Kidney (tissue), 14 donors: Measurements from ENCODE around the gene OSBPL9. TPM values are rescaled to one million over a fixed set of nuclear protein-coding genes. Genes with fewer than 3 reads are reported as not detected.

Experiments
- DNase-seq, 5 donors: peaks; one replicate each; pipeline ENCODE4 v3.0.0-alpha.2; 2013 to 2020
- FAIRE-seq: peaks from 2 replicates; lab custom pipeline; 2012; peaks lifted over from hg19 to GRCh38; lab: Jason Lieb, UNC
- H3K27ac ChIP-seq, 2 donors: one replicate each; pipeline ENCODE4 v1.7.0; 2013; ENCODE audit warnings: low read depth in 2 of 2, low read length in 2 of 2, inconsistent platforms in 1 of 2
- H3K27me3 ChIP-seq: one replicate; pipeline ENCODE4 v1.7.1; 2013; ENCODE audit warnings: low read length, inconsistent platforms; ENCODE audit not compliant: control insufficient read depth, insufficient read depth
- H3K36me3 ChIP-seq, 3 donors: one replicate each; pipeline versions ENCODE4 v1.7.0 to v1.7.1; 2013; ENCODE audit warnings: low read length in 3 of 3, control low read depth in 1 of 3, inconsistent platforms in 1 of 3; ENCODE audit not compliant: insufficient read depth in 3 of 3, control insufficient read depth in 2 of 3
- H3K4me1 ChIP-seq, 3 donors: one replicate each; pipeline versions ENCODE4 v1.7.0 to v1.7.1; 2013; ENCODE audit warnings: low read length in 3 of 3, inconsistent platforms in 1 of 3, low read depth in 1 of 3; ENCODE audit not compliant: control insufficient read depth in 2 of 3, insufficient read depth in 2 of 3
- H3K4me3 ChIP-seq, 3 donors: one replicate each; pipeline versions ENCODE4 v1.7.0 to v1.8.1; 2013; ENCODE audit warnings: low read length in 3 of 3, control low read depth in 1 of 3, inconsistent platforms in 1 of 3
- H3K9ac ChIP-seq, 3 donors: one replicate each; pipeline versions ENCODE4 v1.7.0 to v1.7.1; 2013; ENCODE audit warnings: low read length in 3 of 3, control low read depth in 1 of 3, inconsistent platforms in 1 of 3
- H3K9me3 ChIP-seq, 3 donors: one replicate each; pipeline versions ENCODE4 v1.7.0 to v1.7.1; 2013; ENCODE audit warnings: low read length in 3 of 3, control low read depth in 1 of 3, inconsistent platforms in 1 of 3; ENCODE audit not compliant: control insufficient read depth in 2 of 3, insufficient read depth in 1 of 3
- CTCF ChIP-seq: IDR thresholded peaks from 3 replicates; pipeline ENCODE4 v1.5.1; 2012; ENCODE audit warnings: mild to moderate bottlenecking, moderate library complexity, borderline replicate concordance; ENCODE audit not compliant: insufficient read depth; ENCODE audit errors: extremely low read depth
- intact Hi-C: fragments of 100-400 bp; cut with DNase I; formaldehyde crosslinking; loops from one replicate; pipeline ENCODE4 v1.11.1; 2022
- polyA plus RNA-seq: library from polyadenylated mRNA; stranded (reverse); fragments of 350-450 nt; fragmentation: Illumina TruSeq; extraction: RNeasy Lipid Tissue Mini Kit (QIAGEN cat#74804); gene quantifications from one replicate; pipeline ENCODE4 v1.2.3, GENCODE V29; 2014; ENCODE audit warnings: low read depth, low replicate concordance; ENCODE audit not compliant: insufficient read depth
- total RNA-seq: library from RNA; stranded (reverse); fragmentation: NEBNext Ultra II Directional; extraction: Animal tissue kit (Norgen Biotek cat#: 25700); gene quantifications from one replicate; pipeline ENCODE4 v1.2.1, GENCODE V29; 2021
- donor health status: control.
- donor health status: control.
- donor health status: control.
- donor health status: control.
- donor health status: control.
- donor health status: DM: yes; HTN: yes; CAD: no.
- donor health status: Normal renal cell carcinoma (clear cell type).

OSBPL9 gene
- total and polyA plus RNA-seq, 2 donors from 2014 or later = 73.2 to 76.6 TPM

GRCh38 chr1:51673279-51673678 is 56.4 kb downstream of the OSBPL9 start:
- Histone ChIP-seq H3K27me3 (no peaks in the 10 kb centered on the region), H3K27ac (no peak overlapping the region), H3K9ac (no peak overlapping the region), H3K36me3 (no peaks in the 10 kb centered on the region), H3K4me3 (no peak overlapping the region), H3K9me3 (no peaks in the 10 kb centered on the region), H3K4me1 (peaks cover 0 to 8% (median 5%) of the 10 kb centered on the region in 3 donors)
- FAIRE-seq = no peak
- TF ChIP-seq CTCF = no peak
- DNase-seq = no peak
- intact Hi-C loops = no loop called here

GRCh38 chr1:51675177-51675780 is 58.4 kb downstream of the OSBPL9 start:
- Histone ChIP-seq H3K9ac (no peak overlapping the region), H3K9me3 (no peaks in the 10 kb centered on the region), H3K36me3 (no peaks in the 10 kb centered on the region), H3K27ac (no peak overlapping the region), H3K4me3 (no peak overlapping the region), H3K4me1 (no peaks in the 10 kb centered on the region), H3K27me3 (no peaks in the 10 kb centered on the region)
- no peak for DNase-seq
- intact Hi-C loops = no loop called here
- no peak for FAIRE-seq
- no peak for TF ChIP-seq CTCF

- Histone ChIP-seq H3K9ac (no peak overlapping the region), H3K36me3 (no peaks in the 10 kb centered on the region), H3K4me1 (no peaks in the 10 kb centered on the region), H3K27me3 (no peaks in the 10 kb centered on the region), H3K4me3 (no peak overlapping the region), H3K27ac (no peak overlapping the region), H3K9me3 (no peaks in the 10 kb centered on the region)
- intact Hi-C loops = no loop called here
- no peak for DNase-seq
- TF ChIP-seq CTCF = no peak
- no peak for FAIRE-seq
Measured at GRCh38 chr1:51679435-51679834, 62.5 kb downstream of the OSBPL9 start.

GRCh38 chr1:51684776-51685175 is 67.9 kb downstream of the OSBPL9 start:
- no peak overlapping the region for H3K27ac ChIP-seq
- no peaks in the 10 kb centered on the region for H3K27me3 ChIP-seq
- H3K9me3 ChIP-seq = no peaks in the 10 kb centered on the region
- intact Hi-C loops = no loop called here
- H3K4me3 ChIP-seq = no peak overlapping the region
- H3K9ac ChIP-seq = no peak overlapping the region
- H3K4me1 ChIP-seq = peaks cover 0 to 8% (median 6%) of the 10 kb centered on the region in 3 donors
- no peak for FAIRE-seq
- H3K36me3 ChIP-seq = no peaks in the 10 kb centered on the region
- no peak for DNase-seq
- TF ChIP-seq CTCF = no peak
